Muscle layer of colon (tissue), 2 donors: Measurements from ENCODE around the gene ADGRB3.

ENCODE experiments used
- H3K27ac ChIP-seq: one replicate; pipeline ENCODE4 v1.7.0; 2013; ENCODE audit warnings: low read depth, mild to moderate bottlenecking, low read length, moderate library complexity
- H3K27me3 ChIP-seq, 2 donors: one replicate each; pipeline ENCODE4 v1.7.0; 2013; ENCODE audit warnings: low read length in 2 of 2, mild to moderate bottlenecking in 2 of 2; ENCODE audit not compliant: insufficient read depth in 2 of 2, control insufficient read depth in 1 of 2
- H3K36me3 ChIP-seq: one replicate; pipeline ENCODE4 v1.7.0; 2013; ENCODE audit warnings: mild to moderate bottlenecking, low read length; ENCODE audit not compliant: insufficient read depth
- H3K4me1 ChIP-seq: one replicate; pipeline ENCODE4 v1.7.0; 2013; ENCODE audit warnings: mild to moderate bottlenecking, low read length; ENCODE audit not compliant: insufficient read depth
- H3K4me3 ChIP-seq, 2 donors: one replicate each; pipeline ENCODE4 v1.7.0; 2013; ENCODE audit warnings: low read length in 2 of 2, low read depth in 1 of 2, mild to moderate bottlenecking in 1 of 2, moderate library complexity in 1 of 2
- H3K9ac ChIP-seq: one replicate; pipeline ENCODE4 v1.7.0; 2013; ENCODE audit warnings: low read length
- H3K9me3 ChIP-seq: one replicate; pipeline ENCODE4 v1.7.0; 2013; ENCODE audit warnings: mild to moderate bottlenecking, low read length
- donor health status: abdominal sarcoma.
- donor health status: Adenocarcinoma of cecum.

The ADGRB3 gene

DNA sequence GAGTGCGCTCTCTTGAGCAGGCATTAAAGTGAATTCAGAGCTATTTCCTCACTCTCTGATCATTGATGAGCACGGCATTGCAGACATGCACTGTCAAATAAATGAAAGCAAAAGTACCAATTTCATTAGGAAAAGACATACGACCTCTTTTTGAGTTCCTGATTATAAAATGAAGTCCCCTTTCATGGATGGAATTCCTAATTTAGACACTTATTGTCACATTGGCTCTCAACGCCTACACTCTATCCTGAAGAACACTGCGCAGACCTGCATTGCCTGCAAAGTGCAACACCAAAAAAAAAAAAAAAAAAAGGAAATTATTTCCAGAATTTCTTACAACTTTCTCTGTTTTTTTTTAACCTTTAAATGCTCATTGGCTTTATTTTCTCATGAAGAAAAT, 1.6 kb downstream of the ADGRB3 start:
- H3K4me1 ChIP-seq: no peaks in the 10 kb centered on the region
- H3K4me3 ChIP-seq: no peak overlapping the region
- H3K27ac ChIP-seq: no peak overlapping the region
- no peak overlapping the region for H3K9ac ChIP-seq
- peaks cover 0 to 10% of the 10 kb centered on the region in 2 donors for H3K27me3 ChIP-seq
- no peaks in the 10 kb centered on the region for H3K9me3 ChIP-seq
- H3K36me3 ChIP-seq: no peaks in the 10 kb centered on the region

DNA sequence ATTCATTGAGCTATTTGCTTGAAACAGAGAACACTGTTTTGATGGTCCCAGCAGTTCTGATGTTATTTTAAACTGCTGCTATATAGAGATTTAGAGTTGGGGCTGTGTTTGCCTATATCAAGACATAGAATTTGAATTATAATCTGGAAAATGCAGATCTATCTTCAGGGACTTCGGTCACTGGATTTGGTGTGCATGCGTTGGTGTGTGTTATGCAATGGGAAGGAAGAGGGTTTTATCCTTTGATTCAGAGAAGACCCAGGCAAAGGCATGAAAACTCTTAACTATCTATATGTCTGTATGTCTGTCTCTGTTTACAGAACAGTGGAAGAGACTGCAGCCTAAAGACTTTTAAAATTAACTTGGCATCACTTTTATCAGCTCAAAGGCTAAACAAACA, 2.0 kb downstream of the ADGRB3 start:
- Histone ChIP-seq H3K9ac (no peak overlapping the region), H3K4me3 (no peak overlapping the region), H3K27ac (no peak overlapping the region)

GRCh38 chr6:68637782-68638181, 2.7 kb downstream of the ADGRB3 start:
- Histone ChIP-seq H3K36me3 (no peaks in the 10 kb centered on the region), H3K27me3 (peaks cover 0 to 10% of the 10 kb centered on the region in 2 donors), H3K4me1 (no peaks in the 10 kb centered on the region), H3K4me3 (no peak overlapping the region), H3K27ac (no peak overlapping the region), H3K9ac (no peak overlapping the region), H3K9me3 (no peaks in the 10 kb centered on the region)

More for the DNA sequence above, 2.0 kb downstream of the ADGRB3 start:
- no peaks in the 10 kb centered on the region for H3K4me1 ChIP-seq
- H3K27me3 ChIP-seq: peaks cover 0 to 10% of the 10 kb centered on the region in 2 donors
- H3K36me3 ChIP-seq: no peaks in the 10 kb centered on the region
- no peaks in the 10 kb centered on the region for H3K9me3 ChIP-seq

DNA sequence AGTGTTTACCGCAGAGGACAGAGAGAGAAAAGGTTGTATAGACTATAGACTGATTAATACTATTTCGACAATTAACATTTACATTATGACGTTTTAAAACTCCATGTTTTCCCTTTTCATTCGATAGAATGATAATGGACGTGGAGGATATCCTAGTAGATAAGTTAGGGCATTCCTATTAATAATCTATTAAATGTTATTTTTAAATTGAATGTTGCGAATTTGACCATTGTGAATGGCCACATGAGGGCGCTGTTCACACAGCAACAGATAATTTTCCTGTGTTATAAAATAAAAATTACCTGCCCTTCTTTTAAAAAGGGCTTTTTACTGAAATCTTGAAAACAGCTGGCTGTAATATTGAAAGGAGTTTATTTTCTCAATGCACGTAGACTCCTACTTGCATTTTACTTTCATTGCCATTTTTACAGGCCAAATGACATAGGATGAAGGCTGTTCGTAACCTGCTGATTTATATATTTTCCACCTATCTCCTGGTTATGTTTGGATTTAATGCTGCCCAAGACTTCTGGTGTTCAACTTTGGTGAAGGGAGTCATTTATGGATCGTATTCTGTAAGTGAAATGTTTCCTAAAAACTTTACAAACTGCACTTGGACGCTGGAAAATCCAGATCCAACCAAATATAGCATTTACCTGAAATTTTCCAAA, 3.3 kb downstream of the ADGRB3 start:
- Histone ChIP-seq H3K27me3 (peaks cover 0 to 10% of the 10 kb centered on the region in 2 donors), H3K27ac (no peak overlapping the region), H3K4me1 (no peaks in the 10 kb centered on the region), H3K9ac (no peak overlapping the region), H3K4me3 (no peak overlapping the region), H3K36me3 (no peaks in the 10 kb centered on the region), H3K9me3 (no peaks in the 10 kb centered on the region)

DNA sequence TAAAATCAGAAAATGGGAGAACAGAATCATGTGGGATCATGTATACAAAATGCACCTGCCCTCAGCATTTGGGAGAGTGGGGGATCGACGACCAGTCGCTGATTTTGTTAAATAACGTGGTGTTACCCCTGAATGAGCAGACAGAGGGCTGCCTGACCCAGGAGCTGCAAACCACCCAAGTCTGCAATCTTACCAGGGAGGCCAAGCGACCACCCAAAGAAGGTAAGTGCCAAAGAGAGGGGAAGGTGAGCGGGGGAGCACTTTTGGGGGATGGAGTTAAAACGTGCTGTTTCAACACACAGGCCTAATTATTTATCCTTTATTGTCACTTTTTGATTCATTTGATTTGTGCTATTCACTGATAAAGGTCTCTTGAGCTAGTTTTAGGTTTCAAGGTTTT, 4.1 kb downstream of the ADGRB3 start:
- Histone ChIP-seq H3K27ac (no peak overlapping the region), H3K27me3 (peaks cover 0 to 10% of the 10 kb centered on the region in 2 donors), H3K9me3 (no peaks in the 10 kb centered on the region), H3K9ac (no peak overlapping the region), H3K36me3 (no peaks in the 10 kb centered on the region), H3K4me3 (no peak overlapping the region), H3K4me1 (no peaks in the 10 kb centered on the region)

- Histone ChIP-seq H3K9ac (no peak overlapping the region), H3K27me3 (peaks cover 0 to 10% of the 10 kb centered on the region in 2 donors), H3K4me3 (no peak overlapping the region)
Measured at GRCh38 chr6:68639826-68640490, 4.9 kb downstream of the ADGRB3 start.

DNA sequence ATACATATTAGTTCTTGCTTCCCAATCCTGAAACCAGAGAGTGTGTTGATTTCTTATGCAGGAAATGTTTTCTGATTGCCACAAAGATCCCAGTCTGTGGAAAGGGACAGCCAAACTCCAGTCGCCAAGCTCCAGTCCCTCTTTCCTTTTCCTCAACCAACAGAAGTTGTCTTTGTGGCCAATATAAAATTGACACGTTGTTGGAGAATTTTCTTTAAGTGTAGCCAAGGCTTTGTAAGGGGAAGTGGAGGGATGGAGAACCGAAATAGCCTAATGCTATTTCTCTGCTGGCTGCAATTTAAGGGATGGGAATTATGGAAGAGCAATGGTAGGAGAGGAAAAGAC, 5.4 kb downstream of the ADGRB3 start:
- Histone ChIP-seq H3K4me1 (no peaks in the 10 kb centered on the region), H3K36me3 (no peaks in the 10 kb centered on the region), H3K27me3 (peaks cover 0 to 10% of the 10 kb centered on the region in 2 donors), H3K9me3 (no peaks in the 10 kb centered on the region), H3K9ac (no peak overlapping the region), H3K4me3 (no peak overlapping the region), H3K27ac (no peak overlapping the region)

More at GRCh38 chr6:68639826-68640490, 4.9 kb downstream of the ADGRB3 start:
- Histone ChIP-seq H3K9me3 (no peaks in the 10 kb centered on the region), H3K36me3 (no peaks in the 10 kb centered on the region), H3K4me1 (no peaks in the 10 kb centered on the region), H3K27ac (no peak overlapping the region)

DNA sequence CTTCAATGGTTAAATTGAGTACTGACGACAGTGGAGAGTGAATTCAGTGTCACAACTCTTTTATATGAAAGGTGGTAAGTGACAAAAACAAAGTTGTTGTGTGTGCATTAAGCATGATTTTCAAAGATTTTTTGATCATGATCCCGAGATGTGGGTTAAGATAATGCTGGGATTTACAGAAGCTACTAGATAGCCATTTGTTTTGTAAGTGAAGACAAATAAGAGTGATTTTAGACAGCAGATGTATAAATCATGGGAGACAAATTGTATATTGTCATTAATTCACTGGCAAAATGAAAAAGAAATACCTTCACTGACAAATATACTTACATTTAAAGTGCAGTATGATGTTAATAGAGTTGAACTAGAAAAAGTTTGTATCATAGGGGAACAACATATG, 6.1 kb downstream of the ADGRB3 start:
- H3K36me3 ChIP-seq: no peaks in the 10 kb centered on the region
- no peak overlapping the region for H3K27ac ChIP-seq
- no peak overlapping the region for H3K9ac ChIP-seq
- H3K27me3 ChIP-seq: peaks cover 0 to 10% of the 10 kb centered on the region in 2 donors
- H3K9me3 ChIP-seq: no peaks in the 10 kb centered on the region
- no peaks in the 10 kb centered on the region for H3K4me1 ChIP-seq
- H3K4me3 ChIP-seq: no peak overlapping the region

DNA sequence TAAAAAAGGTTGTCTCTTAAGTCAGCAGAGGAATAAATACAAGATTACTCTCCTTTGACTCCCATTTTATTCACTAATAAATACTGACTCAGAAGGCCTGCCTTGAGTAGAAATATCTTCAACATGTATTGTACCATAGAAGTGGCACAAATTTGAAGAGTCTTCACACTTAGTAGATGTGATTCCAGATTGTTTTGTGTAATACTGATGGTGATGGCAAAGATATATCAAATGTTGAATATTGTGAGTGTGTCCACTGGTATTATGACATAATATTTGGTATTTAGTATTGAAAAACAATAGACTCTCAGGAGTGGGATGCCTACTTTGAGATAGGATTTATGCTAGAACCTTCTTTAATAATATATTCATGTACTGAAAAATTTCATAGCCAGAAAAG, 7.0 kb downstream of the ADGRB3 start:
- Histone ChIP-seq H3K4me1 (no peaks in the 10 kb centered on the region), H3K27ac (no peak overlapping the region), H3K9ac (no peak overlapping the region), H3K4me3 (no peak overlapping the region), H3K27me3 (peaks cover 0 to 3% of the 10 kb centered on the region in 2 donors), H3K9me3 (no peaks in the 10 kb centered on the region), H3K36me3 (no peaks in the 10 kb centered on the region)

GRCh38 chr6:68642977-68643376, 7.9 kb downstream of the ADGRB3 start:
- H3K27ac ChIP-seq: no peak overlapping the region
- no peaks in the 10 kb centered on the region for H3K9me3 ChIP-seq
- H3K4me1 ChIP-seq: no peaks in the 10 kb centered on the region
- H3K36me3 ChIP-seq: no peaks in the 10 kb centered on the region
- no peak overlapping the region for H3K4me3 ChIP-seq
- H3K27me3 ChIP-seq: no peaks in the 10 kb centered on the region
- no peak overlapping the region for H3K9ac ChIP-seq

GRCh38 chr6:68649669-68650068, 14.6 kb downstream of the ADGRB3 start:
- no peaks in the 10 kb centered on the region for H3K27me3 ChIP-seq
- H3K27ac ChIP-seq: no peak overlapping the region
- no peaks in the 10 kb centered on the region for H3K36me3 ChIP-seq
- H3K4me1 ChIP-seq: no peaks in the 10 kb centered on the region
- H3K9ac ChIP-seq: no peak overlapping the region
- no peaks in the 10 kb centered on the region for H3K9me3 ChIP-seq
- no peak overlapping the region for H3K4me3 ChIP-seq

DNA sequence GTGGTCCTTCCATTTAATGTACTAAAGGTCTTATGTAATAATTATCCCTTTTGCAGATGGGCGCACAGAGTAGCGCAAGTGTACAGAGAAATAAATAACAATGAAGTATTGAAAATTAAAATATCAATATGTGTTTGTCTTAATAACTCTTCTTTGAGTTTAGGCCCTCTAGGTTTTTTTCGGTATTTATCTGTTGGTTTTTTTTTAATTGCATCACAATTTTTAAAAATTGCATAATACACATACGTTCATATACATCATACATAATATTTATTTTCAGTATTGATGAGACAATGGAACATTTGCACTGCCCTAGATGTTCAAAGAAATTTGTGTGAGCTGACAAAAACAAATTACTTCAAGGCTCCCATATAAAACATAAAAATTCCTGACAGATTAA, 15.1 kb downstream of the ADGRB3 start:
- no peak overlapping the region for H3K4me3 ChIP-seq
- no peak overlapping the region for H3K27ac ChIP-seq

More for the DNA sequence above, 15.1 kb downstream of the ADGRB3 start:
- H3K9me3 ChIP-seq: no peaks in the 10 kb centered on the region
- no peaks in the 10 kb centered on the region for H3K27me3 ChIP-seq
- H3K9ac ChIP-seq: no peak overlapping the region
- no peaks in the 10 kb centered on the region for H3K36me3 ChIP-seq
- no peaks in the 10 kb centered on the region for H3K4me1 ChIP-seq
